Islet precursor cell (in vitro differentiated cells): ENCODE measurements around the gene SPARC.

Experiments used
- DNase-seq: peaks from one replicate; pipeline ENCODE4 v3.0.0-alpha.2; 2018

Gene SPARC

GRCh38 chr5:151618907-151619306 lies 67.8 kb downstream of the SPARC start:
- no peak for DNase-seq

- no peak for DNase-seq
Measured at GRCh38 chr5:151617841-151618710, 68.6 kb downstream of the SPARC start.

GRCh38 chr5:151617383-151617840 lies 69.3 kb downstream of the SPARC start:
- DNase-seq: no peak

- DNase-seq: peak; percentile 96
Measured at GRCh38 chr5:151615431-151615830, 71.3 kb downstream of the SPARC start.

- DNase-seq: no peak
Measured at GRCh38 chr5:151614565-151614964, 72.2 kb downstream of the SPARC start.

GRCh38 chr5:151612689-151613427 lies 73.9 kb downstream of the SPARC start:
- peak; percentile 83 for DNase-seq

GRCh38 chr5:151611127-151611775 lies 75.5 kb downstream of the SPARC start:
- DNase-seq: no peak
